Measurements from ENCODE around the gene RCOR2. TPM values are rescaled to one million over a fixed set of nuclear protein-coding genes. Genes with fewer than 3 reads are reported as not detected.

RCOR2 gene
- total and polyA plus RNA-seq, 2 donors (not counting 1 experiment from before 2014, with no cell fraction given), result not detected

DNA sequence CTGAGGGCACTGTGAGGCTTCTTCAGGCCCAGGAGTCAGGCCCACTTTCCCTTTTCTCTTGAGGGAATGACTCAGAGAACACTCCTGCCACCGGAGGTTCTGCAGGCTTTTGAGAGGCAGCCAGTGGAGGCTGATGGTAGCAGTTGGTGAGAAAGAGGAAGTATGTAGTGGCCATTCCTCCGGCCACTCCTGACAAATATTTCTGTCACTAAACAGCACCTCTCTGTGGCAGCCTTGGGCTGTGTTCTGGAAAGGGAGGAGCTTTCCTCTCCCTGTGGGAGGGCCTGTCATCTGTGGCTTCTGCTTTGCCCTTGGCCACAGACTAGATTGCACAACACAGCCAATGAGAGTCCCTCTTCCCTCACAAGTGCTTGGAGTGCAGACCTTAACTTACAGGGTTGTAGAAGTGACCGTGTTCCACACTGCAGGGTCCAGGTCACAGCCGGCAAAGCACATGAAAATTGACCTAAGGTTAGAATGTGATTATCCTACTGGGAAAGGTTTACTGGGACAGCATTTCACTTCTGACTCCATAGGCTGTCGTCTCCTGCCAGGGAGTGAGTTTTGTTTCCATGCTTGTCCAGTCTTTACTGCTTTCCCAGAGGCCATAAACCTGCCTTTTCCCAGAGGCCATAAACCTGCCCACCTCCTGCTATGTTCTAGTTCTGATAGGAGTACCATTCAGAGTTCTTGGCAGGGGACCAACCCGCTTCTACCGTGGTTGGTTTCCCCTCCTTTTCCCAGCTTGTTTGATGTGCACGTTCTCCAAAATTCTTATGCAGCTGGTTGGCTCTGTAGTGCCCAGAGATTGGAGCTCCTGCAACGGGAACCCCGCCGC, 44.8 kb downstream of the RCOR2 start:
- intact Hi-C loops (cut with micrococcal nuclease), result no loop called here

More for the DNA sequence above, 44.8 kb downstream of the RCOR2 start:
- H3K9me3 ChIP-seq (ENCODE audit: control extremely low read depth in 1 of 3, control insufficient read depth in 2 of 3, insufficient read depth in 1 of 3, low read length in 2 of 3), result no peaks in the 10 kb centered on the region
- no peaks in the 10 kb centered on the region for H3K27me3 Mint-ChIP-seq
- DNase-seq (peak; percentile 33), ATAC-seq (ENCODE audit: low read depth) (peak; percentile 80)
- peaks cover 99% of the 10 kb centered on the region for H3K79me2 ChIP-seq (ENCODE audit: control insufficient read depth, insufficient read depth, low read length)
- no peak overlapping the region for H2AFZ ChIP-seq (ENCODE audit: insufficient read depth, low read depth, low read length, poor library complexity, severe bottlenecking)
- H4K20me1 ChIP-seq (ENCODE audit: control insufficient read depth, insufficient read depth, low read length, poor library complexity, severe bottlenecking), result peaks cover 99% of the 10 kb centered on the region
- CTCF ChIA-PET, result interaction anchor here (0.8 to 1.7 kb wide), 2 partner anchors 12 to 16 kb away, joined by 3 to 5 read pairs; no protein-coding TSS in a partner anchor
- TF ChIP-seq, protein P1, sequence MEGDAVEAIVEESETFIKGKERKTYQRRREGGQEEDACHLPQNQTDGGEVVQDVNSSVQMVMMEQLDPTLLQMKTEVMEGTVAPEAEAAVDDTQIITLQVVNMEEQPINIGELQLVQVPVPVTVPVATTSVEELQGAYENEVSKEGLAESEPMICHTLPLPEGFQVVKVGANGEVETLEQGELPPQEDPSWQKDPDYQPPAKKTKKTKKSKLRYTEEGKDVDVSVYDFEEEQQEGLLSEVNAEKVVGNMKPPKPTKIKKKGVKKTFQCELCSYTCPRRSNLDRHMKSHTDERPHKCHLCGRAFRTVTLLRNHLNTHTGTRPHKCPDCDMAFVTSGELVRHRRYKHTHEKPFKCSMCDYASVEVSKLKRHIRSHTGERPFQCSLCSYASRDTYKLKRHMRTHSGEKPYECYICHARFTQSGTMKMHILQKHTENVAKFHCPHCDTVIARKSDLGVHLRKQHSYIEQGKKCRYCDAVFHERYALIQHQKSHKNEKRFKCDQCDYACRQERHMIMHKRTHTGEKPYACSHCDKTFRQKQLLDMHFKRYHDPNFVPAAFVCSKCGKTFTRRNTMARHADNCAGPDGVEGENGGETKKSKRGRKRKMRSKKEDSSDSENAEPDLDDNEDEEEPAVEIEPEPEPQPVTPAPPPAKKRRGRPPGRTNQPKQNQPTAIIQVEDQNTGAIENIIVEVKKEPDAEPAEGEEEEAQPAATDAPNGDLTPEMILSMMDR (IDR thresholded peaks at IDR 0.05), result no peak
- no peak for TF ChIP-seq EZH2 (IDR thresholded peaks at IDR 0.05; ENCODE audit: borderline replicate concordance, insufficient read depth, low read depth, low read length, poor library complexity, severe bottlenecking)
- H3K4me1 Mint-ChIP-seq, result peaks cover 59% of the 10 kb centered on the region
- H3K9me3 Mint-ChIP-seq (ENCODE audit: insufficient read depth), result no peaks in the 10 kb centered on the region
- peaks cover 0 to 34% of the 10 kb centered on the region in 2 experiments for H3K36me3 ChIP-seq (replicated peaks in 1 of 2; ENCODE audit: control extremely low read depth in 1 of 2, control insufficient read depth in 1 of 2, extremely low read depth in 1 of 2, insufficient read depth in 2 of 2, low read length in 1 of 2)
- H3K27ac Mint-ChIP-seq, result peak overlapping the region; percentile 50
- no peak overlapping the region for H3K9ac ChIP-seq (ENCODE audit: low read length)
- WGBS (ENCODE audit: insufficient coverage), result 56% methylated on average over 4 of the region's 11 CpGs
- H3K4me3 ChIP-seq (ENCODE audit: control extremely low read depth in 1 of 5, extremely low read depth in 1 of 5, insufficient read depth in 1 of 5, low read depth in 2 of 5, low read length in 4 of 5), result no peak overlapping the region
- peaks cover 40 to 49% of the 10 kb centered on the region in 2 donors for H3K4me1 ChIP-seq (ENCODE audit: control insufficient read depth in 2 of 2, insufficient read depth in 2 of 2, low read length in 2 of 2)
- peak overlapping the region; percentile 36 for H3K4me2 ChIP-seq (replicated peaks; ENCODE audit: low read depth, low read length, poor library complexity, severe bottlenecking)
- H3K4me3 Mint-ChIP-seq, result no peak overlapping the region
- POLR2A ChIA-PET, result no interaction called here
- H3K27me3 ChIP-seq (replicated peaks in 1 of 4; ENCODE audit: control extremely low read depth in 1 of 4, control insufficient read depth in 3 of 4, insufficient read depth in 4 of 4, low read length in 3 of 4), result no peaks in the 10 kb centered on the region
- no peak overlapping the region for H3K27ac ChIP-seq (ENCODE audit: low read length in 2 of 2)
